Measurements from ENCODE around the gene RAD21L1.

The RAD21L1 gene

GRCh38 chr20:1273366-1273765, 47.5 kb downstream of the RAD21L1 start:
- no peak for DNase-seq (ENCODE audit: low read depth)

GRCh38 chr20:1274485-1275311, 48.9 kb downstream of the RAD21L1 start:
- no peak for DNase-seq (ENCODE audit: low read depth)

GRCh38 chr20:1275919-1276318, 50.1 kb downstream of the RAD21L1 start:
- DNase-seq (ENCODE audit: low read depth), result no peak

- no peak for DNase-seq (ENCODE audit: low read depth)
Measured at GRCh38 chr20:1277529-1278322, 51.9 kb downstream of the RAD21L1 start.

GRCh38 chr20:1278993-1279392, 53.1 kb downstream of the RAD21L1 start:
- no peak for DNase-seq (ENCODE audit: low read depth)

GRCh38 chr20:1280195-1281102, 54.6 kb downstream of the RAD21L1 start:
- DNase-seq (ENCODE audit: low read depth), result no peak

- no peak for DNase-seq (ENCODE audit: low read depth)
Measured at GRCh38 chr20:1281279-1282057, 55.6 kb downstream of the RAD21L1 start.

- no peak for DNase-seq (ENCODE audit: low read depth)
Measured at GRCh38 chr20:1282966-1283365, 57.1 kb downstream of the RAD21L1 start.

GRCh38 chr20:1283522-1284510, 58.0 kb downstream of the RAD21L1 start:
- DNase-seq (ENCODE audit: low read depth), result peak; percentile 17

- DNase-seq (ENCODE audit: low read depth), result no peak
Measured at GRCh38 chr20:1286267-1287024, 60.6 kb downstream of the RAD21L1 start.

- DNase-seq (ENCODE audit: low read depth), result no peak
Measured at GRCh38 chr20:1287306-1287705, 61.5 kb downstream of the RAD21L1 start.

GRCh38 chr20:1287787-1288569, 62.1 kb downstream of the RAD21L1 start:
- DNase-seq (ENCODE audit: low read depth), result no peak

- DNase-seq (ENCODE audit: low read depth), result peak; percentile 72
Measured at GRCh38 chr20:1291191-1291741, 65.4 kb downstream of the RAD21L1 start.

GRCh38 chr20:1292620-1293019, 66.8 kb downstream of the RAD21L1 start:
- DNase-seq (ENCODE audit: low read depth), result no peak

- no peak for DNase-seq (ENCODE audit: low read depth)
Measured at GRCh38 chr20:1293641-1294379, 68.0 kb downstream of the RAD21L1 start.

GRCh38 chr20:1294497-1294896, 68.7 kb downstream of the RAD21L1 start:
- DNase-seq (ENCODE audit: low read depth), result no peak

- no peak for DNase-seq (ENCODE audit: low read depth)
Measured at GRCh38 chr20:1295276-1295930, 69.6 kb downstream of the RAD21L1 start.
